ENCODE measurements around the gene PHF14.

The PHF14 gene

DNA sequence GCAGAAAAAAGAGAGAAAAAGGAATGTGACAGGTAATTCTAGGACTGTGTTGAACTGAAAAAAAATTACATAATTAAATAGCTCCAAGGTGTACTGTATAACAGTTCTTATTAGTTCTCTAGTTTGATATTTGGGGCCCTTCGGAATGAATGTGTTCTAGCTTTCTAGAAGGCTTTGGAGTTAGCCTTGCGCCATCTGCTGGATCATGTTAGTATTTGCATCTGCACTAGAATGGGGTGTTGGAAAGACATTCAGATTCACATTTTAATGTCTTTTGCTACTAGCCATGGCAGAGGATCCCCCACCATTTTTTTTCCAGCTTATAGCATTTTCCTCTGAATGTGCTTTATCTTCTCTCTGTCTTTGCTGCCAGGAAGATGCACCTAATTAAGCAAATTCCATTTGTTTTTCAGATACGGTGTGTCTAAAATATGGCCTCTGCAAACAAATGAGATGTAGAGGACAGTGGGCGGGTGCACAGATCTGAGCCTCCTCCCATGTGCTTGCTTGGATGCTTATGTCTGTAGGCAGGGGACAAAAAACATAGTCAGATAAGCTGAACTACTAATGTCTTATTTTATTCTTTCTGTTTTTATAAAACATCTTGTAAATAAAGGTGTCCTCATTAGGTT, 238.5 kb downstream of the PHF14 start:
- DNase-seq: peak; percentile 83

DNA sequence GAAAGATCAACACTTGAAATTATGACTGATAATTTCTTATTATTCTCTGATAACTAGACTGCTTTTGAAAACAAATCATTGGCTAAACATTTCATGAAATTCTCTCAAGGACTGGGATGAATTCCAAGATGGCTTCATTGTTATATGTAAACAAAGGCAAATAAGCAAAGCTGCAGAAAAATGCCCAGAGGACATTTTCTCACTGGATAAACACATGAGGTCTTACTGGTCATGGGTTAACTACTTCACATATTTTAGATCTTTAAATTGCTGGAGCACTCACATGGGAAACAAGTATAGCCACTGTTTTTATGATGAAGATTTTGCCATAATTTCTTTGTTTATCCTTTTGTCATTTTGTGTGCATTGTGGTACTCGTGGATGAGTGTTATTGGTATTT, 239.1 kb downstream of the PHF14 start:
- DNase-seq: no peak

DNA sequence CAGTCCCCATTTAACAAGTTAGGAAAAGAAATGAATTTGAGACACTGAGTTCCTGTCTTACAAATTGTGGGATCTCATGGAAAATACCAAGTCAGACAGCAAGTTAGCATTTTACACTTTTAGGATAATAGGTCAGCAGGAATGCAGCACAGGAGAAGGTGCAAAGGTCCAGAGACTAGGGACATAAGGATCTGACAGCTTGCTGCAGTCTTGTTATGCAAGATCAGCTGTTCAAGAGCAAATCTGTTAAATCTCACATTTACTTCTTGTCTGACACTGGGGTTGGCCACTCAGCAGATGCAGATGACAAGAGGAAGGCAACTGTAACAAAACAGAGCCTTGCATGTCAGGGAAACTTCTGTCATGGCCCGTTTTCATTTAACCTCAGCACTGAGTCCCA, 239.6 kb downstream of the PHF14 start:
- DNase-seq: no peak

DNA sequence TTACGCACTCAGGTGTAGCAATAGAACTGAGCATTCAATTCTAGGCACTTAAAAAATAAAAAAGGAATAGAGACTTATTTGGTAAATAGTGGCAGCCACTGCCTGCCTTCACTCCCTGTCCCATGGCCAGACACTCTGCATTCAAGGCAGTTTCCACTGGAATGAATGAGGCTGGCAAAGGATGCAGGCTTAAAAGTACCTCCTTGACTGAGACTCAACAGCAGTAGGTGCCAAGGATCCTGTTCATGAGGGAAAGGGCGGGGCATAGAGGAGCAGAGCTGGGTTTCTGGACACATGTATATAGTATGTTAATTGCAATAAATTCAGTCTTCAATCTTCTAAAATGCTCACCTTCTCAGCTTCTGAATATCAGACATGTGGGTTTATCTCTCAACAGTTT, 242.6 kb downstream of the PHF14 start:
- no peak for DNase-seq

DNA sequence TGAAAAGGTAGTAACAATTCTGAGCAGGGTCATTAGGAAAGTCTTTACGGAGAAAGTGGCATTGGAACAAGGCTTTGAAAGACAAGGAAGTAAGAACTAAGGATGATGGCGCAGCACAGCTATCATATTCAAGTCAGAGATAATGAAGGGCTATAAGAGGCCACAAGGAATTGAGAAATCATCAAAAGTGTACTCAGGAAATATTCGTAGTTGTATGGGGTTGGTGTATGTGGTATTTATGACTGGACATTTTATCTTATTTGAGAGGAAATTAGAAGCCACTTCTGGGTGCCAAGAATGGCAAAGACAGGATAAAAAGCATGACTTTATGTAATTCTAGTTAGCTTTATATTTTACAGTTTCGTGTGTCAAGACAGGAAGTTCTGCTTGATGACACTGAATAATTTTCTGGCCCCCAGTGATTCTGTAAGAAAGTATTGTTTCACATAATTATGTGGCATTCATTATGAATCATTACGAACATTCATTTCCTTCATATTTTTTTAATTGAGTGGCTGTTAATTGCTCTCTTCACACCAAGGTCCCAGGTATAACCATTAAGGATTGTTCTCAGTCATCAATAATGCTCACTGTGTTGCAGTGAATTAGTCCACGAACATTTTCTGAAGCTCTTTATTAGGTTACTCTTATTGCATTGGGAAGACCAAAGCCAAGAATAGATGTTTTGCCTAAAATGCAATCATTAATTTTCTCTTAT, 244.3 kb downstream of the PHF14 start:
- no peak for DNase-seq
